Fibroblast of villous mesenchyme (primary cell): ENCODE measurements around the gene ACTRT2. TPM values are rescaled to one million over a fixed set of nuclear protein-coding genes. Genes with fewer than 3 reads are reported as not detected.

ENCODE experiments used
- DNase-seq: peaks from one replicate; pipeline ENCODE4 v3.0.0-alpha.2; 2010; ENCODE audit warnings: low read depth
- H3K4me3 ChIP-seq: 2 replicates; pipeline ENCODE4 v1.5.1; 2011; ENCODE audit warnings: low read depth, mild to moderate bottlenecking, low read length
- total RNA-seq: library from RNA; depleted of rRNA; stranded (reverse); fragments of >200 nt; gene quantifications from 2 replicates; pipeline ENCODE4 v1.2.3, GENCODE V29; 2012
- TF ChIP-seq, protein P1 (sequence below): IDR thresholded peaks from 2 replicates; pipeline ENCODE4 v1.5.1; 2012; ENCODE audit warnings: low read depth, mild to moderate bottlenecking, low read length; ENCODE audit not compliant: insufficient read depth

Gene ACTRT2
- total RNA-seq, 1 donor: not detected

DNA sequence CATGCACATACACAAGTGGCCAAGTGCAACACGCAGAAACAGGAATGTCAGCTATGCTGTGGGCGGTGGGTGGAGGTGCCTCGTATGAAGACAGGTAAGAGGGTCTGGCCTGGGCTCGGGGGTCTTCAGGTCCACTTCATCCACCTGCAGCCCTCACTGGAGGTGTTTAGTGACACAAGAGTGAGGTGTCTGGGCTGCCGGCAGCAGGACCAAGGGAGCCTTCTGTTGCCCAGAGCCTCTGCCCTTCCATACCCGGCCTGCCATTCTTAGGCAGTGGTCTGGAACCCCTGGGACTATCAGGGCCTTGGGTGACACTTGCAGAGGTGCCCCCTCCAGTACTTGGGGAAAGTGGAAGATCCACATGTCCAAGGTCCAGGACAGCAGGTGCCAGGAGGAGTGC lies 21.7 kb upstream of the ACTRT2 start:
- TF ChIP-seq, protein P1, sequence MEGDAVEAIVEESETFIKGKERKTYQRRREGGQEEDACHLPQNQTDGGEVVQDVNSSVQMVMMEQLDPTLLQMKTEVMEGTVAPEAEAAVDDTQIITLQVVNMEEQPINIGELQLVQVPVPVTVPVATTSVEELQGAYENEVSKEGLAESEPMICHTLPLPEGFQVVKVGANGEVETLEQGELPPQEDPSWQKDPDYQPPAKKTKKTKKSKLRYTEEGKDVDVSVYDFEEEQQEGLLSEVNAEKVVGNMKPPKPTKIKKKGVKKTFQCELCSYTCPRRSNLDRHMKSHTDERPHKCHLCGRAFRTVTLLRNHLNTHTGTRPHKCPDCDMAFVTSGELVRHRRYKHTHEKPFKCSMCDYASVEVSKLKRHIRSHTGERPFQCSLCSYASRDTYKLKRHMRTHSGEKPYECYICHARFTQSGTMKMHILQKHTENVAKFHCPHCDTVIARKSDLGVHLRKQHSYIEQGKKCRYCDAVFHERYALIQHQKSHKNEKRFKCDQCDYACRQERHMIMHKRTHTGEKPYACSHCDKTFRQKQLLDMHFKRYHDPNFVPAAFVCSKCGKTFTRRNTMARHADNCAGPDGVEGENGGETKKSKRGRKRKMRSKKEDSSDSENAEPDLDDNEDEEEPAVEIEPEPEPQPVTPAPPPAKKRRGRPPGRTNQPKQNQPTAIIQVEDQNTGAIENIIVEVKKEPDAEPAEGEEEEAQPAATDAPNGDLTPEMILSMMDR: no peak
- DNase-seq: no peak
- no peak overlapping the region for H3K4me3 ChIP-seq

DNA sequence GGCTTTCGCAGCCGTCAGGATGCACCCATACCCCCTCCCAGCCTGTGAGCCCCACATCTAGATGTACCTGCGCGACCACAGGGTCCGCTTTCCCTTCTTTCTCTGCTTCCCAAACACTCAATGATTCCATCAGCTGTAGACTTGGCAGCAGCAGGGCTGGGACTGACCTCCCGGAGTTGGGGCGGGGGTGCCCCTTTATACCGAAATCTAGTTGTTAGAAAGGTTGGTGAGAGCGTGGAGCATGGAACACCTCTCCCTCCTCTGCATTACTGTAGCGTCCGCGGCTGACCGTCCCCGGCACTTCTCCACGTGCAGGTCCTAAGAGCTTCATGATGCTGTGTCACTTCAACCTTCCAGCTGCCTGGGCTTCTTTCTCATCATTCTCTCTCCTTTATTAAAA lies 21.1 kb upstream of the ACTRT2 start:
- no peak for DNase-seq
- no peak overlapping the region for H3K4me3 ChIP-seq
- TF ChIP-seq, protein P1: no peak

DNA sequence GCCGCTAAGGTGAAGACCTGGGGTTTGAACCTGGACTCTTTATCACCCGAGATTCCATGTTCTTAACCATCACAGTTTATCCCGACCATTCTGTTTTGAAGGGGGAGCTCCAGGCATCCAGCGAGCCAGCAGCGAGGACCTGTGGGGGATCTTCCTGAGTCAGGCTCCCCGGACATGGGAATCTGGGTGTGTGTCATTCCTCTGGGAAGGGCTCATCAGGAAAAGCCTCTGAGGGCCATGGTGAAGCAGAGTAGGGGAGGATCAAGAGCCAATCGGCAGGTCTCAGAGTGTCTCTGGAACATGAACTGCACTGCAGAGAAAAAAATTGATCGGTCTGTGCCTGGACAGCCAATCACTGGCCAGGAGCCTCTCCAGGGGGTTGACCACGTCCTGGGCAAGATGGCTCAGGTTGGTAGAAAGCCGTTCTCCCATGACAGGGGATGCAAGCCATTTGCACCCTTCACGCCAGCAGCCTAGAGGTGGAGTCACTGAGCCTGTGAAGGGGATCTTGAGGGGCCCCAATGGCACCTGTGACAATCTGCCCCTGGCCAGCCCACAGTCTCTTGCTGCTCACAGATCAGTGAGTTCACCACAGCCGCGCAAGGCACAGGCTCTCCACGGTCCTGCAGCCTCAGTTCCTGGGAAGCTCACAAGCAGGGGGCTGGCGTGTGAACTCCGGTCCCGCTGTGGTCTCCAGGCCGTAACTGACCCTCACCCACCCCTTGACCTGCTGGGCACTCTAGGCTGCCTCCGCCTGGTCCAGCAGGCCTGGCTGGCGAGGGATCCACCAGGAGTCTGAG lies 20.4 kb upstream of the ACTRT2 start:
- no peak for DNase-seq
- TF ChIP-seq, protein P1: no peak

DNA sequence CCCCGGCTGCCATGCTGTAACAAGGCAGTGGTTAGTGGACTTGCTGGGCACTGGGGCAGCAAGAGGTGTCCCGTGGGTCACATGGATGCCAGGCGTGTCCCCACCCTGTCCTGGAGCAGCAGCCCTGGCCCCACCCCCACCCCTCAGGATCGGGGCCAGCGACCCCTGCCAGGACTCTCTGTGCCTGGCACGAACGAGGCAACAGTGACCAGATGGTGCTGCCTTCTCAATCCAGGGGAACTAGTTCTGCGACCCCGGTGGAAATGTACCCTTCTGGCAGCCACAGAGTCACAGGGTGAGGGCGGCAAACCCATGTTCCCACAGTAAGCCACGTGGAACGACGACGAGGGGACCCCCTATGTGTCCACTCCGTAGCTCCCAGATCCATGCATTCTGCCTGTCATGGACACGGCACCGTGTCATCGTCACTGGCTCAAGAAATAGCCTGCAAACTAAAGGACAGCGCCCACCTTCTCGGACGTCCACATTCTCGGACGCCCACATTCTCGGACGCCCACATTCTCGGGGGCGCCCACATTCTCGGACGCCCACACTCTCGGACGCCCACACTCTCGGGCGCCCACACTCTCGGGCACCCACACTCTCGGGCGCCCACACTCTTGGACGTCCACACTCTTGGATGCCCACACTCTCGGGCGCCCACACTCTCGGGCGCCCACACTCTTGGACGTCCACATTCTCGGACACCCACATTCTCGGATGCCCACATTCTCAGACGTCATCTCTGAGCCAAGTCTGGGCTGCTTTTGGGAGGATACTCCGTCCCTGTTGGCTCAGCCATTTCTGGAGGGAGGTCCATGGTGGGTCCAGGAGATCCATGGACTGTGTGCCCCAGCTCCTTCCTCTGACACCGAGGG lies 19.6 kb upstream of the ACTRT2 start:
- no peak overlapping the region for H3K4me3 ChIP-seq
- TF ChIP-seq, protein P1: no peak
- DNase-seq: no peak

More for the DNA sequence above, 20.4 kb upstream of the ACTRT2 start:
- no peak overlapping the region for H3K4me3 ChIP-seq

DNA sequence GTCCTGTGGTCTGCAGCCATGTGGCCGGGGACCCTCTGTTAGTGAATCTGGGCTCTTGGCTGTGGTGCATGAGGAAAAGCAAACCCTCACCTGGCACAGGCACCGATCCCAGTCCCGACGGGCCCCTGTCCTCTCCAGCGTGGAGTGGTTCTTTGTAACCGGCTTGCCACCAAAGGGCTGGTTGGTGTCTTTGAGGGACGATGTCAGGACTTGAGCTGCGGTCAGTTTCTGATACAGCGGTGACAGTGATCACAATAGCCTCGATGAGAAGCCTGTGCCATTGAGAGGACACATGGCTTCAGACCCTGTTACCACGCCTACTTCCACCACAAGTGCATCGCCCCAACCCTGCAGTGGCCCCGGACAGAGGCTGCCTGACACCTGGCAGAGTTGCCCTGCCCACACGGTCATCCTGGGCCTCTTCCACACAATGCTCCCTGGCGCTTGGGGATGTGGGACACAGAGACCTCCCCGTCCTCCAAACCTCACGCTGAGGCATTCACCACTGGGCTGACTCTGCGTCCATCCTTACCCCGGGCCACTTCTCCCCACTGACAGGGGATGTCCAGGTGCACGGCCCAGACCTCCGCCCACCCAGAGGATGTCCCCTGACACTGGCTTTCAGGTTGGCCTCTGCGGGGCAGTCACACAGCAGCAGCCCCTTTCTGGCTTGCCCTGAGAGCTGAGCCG lies 18.8 kb upstream of the ACTRT2 start:
- H3K4me3 ChIP-seq: no peak overlapping the region
- no peak for DNase-seq
- TF ChIP-seq, protein P1: no peak

DNA sequence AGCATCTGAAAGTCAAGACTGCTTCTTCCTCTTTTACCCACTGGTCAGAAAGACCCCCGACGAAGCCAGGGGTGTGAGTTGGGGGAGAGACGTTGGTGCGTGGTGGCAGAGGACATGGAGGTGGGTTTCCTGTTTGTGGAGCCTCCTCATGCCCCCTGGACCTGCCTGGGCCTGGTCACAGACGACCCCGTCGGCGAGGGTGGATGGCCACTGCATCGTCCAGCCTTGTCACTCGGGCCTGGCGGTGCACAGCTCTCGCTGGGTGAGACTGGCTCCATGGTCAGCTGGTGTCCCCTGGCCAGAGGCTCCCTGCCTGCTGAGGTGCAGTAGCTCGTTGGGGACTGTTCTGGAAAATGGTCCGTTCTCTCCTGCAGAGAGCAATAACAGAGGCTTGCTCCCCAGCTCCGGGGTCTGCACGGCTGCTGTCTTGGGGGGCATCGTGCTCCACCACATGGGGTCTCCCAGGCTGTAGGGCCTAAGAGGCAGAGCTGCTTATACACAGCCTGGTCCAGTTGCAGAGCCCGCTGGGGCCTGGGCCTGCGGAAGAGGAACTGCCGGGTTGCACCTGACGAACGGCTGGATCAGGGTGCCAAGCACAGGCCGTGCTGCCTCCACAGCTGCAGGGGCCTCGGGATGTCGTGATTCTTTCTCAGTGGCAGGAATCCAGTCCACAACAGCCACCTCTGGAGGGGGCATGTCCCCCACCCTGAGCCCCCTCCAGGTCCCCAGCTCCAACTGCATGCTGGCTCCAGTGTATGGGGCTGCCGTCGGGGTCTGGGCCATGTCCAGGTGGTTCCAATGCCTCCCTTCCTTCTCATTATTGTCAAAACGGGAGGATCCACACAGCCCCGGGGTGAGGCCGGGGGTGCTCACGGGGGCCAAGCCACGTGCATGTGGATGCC lies 18.0 kb upstream of the ACTRT2 start:
- DNase-seq: no peak
- TF ChIP-seq, protein P1: no peak

More for the DNA sequence above, 18.0 kb upstream of the ACTRT2 start:
- H3K4me3 ChIP-seq: no peak overlapping the region
